Nucleus accumbens (tissue), 56 donors: ENCODE measurements around the gene SLC6A3.

Source experiments
- DNase-seq, 56 donors: peaks; one replicate each; lab custom pipeline; 2025; lab: John Stamatoyannopoulos, UW

SLC6A3 gene

DNA sequence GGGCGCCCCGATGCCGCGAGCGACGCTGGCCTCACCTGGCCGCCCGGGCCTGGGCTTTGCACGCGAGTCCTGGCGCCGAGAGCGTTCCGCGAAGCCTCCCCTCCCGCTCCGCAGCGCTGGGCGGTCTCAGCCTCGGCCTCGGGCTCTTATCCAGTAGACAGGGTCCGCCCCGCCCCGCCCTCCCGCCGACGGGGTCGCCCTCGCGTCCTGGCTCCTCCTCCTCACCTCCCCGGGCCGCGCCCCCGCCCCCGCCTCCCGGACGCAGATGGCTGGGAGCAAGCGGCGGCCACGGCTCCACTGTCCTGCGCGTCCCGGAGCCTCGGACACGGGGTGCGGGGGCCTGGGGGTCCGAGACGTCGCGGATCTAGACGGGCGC lies at the start of gene SLC6A3:
TSS of gene SLC6A3 (minus strand) at position 128 of the 376 bp plus-strand sequence. CDS start 2,243 bp downstream, outside the sequence.
- DNase-seq, result no peak

DNA sequence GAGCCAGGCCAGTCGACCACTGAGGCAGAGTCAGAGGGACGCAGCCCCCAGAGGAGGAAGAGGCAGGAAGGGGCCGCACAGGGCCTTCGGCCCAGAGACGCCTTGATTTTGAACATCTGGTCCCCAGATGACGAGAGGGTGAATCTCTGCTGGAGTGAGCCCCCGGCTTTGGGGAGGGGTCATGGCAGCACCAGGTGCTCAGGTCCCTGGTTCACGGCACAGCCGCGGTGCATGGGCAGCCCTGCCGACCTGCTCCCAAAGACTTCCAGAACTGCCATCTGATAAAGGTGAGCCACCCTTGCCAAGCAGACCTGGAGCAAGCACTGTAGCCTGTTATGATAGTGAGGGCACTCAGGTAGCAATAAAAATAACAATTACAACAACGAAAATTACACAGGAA lies 48.7 kb upstream of the SLC6A3 start:
- DNase-seq, result no peak

DNA sequence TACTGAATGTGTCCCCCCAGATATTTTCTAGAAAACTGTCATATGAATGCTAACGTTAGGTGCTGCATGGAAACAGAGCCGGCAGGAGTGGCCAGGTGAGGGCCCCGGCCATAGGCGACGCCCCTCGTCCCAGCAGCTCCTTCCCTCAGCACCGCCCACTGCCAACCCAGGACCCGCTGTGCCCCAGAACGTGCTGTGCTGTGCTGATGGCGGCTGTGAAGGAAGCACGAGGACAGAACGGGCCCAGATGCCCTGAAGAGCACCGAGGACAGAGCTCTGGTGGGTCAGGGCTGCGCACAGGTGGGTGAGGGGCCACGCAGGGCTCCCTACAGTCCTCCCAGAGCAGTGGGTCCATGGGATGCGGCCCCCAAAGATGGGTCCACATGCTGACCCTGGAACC lies 48.2 kb upstream of the SLC6A3 start:
- DNase-seq, result no peak

DNA sequence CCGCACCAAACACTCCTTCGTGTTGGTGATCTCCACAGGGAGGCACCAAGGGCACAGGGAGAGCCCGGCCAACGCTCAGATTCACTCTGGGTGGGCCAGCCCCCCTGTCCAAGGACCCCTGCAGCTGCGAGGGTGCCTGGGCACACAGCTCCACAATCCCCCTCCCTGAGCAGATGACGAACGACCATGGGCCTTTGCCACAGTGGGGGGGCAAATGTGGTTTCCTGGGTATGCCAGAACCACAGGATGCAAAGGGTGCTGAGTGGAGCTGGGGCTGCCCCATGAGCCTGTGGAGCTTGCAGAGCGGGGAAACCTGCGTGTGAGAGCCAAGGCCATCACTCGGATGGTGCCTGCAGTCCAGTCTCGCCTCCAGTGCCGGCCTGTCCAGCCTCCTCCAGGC lies 47.5 kb upstream of the SLC6A3 start:
- no peak for DNase-seq

DNA sequence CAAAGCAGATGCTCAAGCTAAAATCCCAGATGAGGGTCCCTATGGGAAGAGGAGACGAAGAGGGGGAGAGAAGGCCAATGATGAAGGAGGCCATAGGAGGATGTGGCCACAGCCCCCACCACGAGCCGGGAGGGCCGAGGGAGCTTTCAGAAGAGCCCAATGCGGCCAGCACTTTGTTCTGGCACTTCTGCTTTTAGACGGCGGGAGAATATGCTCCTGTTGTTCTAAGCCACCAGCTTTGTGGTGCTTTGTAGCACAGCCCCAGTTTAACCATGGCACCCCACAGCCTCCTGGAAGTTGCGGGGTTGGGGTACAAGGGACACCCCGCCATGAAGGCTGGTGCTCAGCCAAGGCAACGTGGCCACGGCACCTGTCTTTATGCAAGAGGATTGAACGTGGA lies 45.1 kb upstream of the SLC6A3 start:
- no peak for DNase-seq

DNA sequence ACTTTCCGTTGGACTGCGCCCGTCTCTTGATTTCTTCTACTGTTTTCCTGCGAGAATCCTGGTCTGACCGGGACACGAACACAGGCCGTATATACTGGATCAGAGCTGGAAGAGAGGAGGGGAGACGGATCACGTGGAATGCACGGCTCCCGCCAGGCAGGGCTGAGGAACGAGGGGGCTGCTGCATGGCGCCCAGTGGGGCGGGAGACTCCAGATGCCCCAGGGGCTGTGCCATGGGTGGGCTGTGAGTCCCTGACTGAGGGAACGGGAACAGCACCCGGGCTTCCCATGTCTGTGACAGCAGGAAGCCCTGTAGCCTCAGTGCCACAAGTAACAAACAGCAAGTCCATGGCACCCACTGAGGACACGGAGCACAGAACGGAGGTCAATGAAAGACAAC lies 44.5 kb upstream of the SLC6A3 start:
- no peak for DNase-seq

DNA sequence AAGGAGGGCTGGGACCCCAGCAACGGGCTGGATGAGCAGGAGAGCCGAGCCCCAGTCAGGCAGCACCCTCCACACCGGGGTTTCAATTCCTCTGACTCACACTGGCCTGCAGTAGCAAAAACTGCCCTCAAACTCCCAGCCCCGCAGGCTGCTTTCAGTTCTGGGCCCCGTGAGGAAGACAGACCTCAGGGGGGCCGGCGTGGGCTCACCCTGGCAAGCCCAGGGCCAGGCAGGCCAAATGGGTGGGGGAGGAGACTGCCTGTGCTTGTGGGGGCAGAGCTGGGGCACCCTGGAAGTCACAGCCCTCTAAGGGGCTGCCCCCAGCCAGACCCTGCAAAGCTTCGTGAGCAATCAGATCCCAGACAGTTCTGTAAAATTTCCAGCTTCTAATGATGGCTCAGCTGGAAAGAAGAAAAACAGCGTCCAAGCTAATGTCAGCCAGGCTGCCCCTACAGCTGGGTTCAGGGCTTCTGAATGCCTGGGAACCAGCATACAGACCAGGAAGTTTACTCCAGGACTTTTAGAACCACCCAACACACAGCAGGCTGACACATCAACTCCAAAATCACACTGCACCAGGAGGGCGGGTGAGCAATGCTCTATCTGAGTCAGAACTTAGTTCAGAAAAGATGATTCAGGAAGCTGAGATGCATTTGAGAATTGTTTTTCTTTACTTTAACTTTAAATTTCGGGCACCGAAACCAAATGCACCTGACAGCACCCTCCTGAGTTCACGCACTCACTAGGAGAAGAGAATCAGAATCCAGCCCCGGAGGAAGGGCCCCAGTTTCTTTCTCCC lies 43.8 kb upstream of the SLC6A3 start:
- DNase-seq, result peak in 2 of 56 donors; percentile 12 to 26

DNA sequence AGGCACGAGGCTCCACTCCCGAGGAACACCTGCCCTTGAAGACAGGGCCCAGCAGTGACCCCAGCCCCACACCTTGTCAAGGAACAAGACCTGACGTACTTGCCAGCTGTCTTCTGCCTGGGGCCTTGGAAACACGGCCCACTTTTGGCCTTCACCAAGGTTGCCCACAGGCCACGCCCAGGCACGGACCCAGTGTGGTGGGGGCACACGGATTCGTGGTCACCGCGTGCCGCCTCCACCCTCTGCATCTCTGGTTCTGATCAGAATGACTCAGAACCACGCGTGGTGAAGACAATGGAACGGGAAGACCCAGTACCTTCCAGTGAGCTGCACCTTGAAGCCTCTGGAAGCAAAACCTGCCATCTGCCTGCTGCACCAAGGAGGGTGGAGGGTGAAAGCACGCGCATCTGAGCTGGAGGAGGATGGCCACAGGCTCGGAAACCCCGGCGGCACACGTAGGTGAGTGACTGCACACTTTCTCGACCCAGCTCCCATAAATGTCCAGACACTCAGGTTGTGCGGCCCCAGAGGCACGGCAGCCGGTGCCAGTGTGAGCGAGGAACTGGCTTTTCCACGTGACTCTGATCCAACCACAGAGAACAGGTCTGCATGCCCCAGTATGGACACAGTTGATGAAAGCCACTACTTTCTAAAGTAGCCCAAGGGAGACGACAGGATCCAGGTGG lies 42.0 kb upstream of the SLC6A3 start:
- no peak for DNase-seq

DNA sequence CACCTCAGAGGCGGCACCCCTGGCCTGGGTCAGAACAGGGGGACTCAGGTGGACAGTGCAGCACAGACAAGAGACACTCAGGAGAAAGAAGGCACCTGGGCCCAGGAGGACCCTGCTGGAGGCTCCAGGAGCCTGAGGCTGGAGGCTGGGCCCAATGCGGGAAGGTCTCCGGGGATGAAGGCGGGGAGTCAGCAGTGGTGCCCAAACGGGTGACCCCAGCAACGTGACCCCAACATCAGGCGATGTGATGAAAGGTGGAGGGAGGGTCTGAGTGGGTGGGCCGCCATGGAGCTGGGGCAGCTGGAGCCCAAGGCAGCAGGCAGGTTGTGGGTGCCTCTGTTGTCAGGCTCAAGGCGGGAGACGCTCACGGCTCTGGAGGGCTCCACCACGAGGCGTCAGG lies 41.0 kb upstream of the SLC6A3 start:
- no peak for DNase-seq

DNA sequence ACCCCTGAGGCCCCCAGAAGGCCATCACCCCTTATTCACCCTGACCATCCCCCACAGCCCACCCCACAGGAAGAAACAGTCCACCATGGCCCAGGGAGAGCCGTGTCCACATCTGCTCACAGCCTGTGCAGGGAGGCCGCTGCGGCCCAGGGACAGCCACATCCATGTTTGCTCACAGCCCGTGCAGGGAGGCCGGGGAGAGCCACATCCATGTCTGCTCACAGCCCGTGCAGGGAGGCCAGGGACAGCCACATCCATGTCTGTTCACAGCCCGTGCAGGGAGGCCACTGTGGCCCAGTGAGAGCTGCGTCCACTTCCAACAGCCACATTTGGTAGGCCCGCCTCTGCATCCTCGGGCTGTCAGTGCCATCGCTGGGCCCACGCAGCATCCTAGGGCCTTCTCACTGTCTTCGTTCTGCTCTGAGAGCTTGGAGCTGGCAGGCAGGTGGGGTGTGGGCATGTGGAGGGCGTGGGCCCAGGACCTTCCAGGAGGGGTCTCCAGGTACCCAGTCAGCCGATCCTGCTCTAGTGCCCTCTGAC lies 40.4 kb upstream of the SLC6A3 start:
- no peak for DNase-seq

DNA sequence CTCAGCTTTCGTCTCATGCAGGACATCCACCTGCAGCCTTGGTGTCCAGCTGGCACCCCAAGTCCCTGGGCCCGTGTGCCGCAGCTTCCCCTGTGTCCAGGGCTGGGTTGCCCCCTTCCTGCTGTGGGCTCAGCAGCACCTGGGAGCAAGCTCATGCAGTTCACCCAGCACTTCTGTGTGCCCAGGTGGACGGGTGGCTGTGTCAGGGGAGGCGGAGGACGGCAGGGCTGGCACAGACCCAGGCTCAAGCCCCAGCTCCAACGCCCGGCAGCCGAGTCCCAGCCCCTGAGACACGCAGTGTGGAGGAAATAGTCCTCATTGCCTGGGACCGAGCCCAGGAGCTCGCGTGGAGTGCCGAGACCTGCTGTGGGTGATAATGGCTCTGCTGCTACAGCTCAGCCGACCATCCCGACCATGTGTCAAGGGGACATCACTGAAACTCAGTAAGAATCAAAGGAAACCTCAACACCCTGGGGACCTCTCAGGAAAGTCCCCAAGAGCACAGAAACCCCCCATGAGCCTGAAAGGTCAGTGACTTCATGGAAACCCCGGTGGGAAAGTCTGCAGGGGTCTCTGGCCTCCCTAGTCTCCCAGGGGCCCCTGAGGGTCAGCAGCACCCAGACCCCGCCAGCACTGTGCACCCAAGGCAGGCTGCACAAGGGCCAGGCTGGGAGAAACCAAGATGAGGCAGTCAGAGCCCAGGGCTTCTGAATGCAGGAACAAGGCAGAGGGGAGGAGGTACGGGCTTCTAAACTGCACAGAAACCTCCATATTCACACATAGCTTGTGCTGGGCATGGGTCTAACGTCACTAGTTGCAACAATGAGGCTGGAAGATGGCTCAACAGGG lies 39.7 kb upstream of the SLC6A3 start:
- DNase-seq, result no peak

DNA sequence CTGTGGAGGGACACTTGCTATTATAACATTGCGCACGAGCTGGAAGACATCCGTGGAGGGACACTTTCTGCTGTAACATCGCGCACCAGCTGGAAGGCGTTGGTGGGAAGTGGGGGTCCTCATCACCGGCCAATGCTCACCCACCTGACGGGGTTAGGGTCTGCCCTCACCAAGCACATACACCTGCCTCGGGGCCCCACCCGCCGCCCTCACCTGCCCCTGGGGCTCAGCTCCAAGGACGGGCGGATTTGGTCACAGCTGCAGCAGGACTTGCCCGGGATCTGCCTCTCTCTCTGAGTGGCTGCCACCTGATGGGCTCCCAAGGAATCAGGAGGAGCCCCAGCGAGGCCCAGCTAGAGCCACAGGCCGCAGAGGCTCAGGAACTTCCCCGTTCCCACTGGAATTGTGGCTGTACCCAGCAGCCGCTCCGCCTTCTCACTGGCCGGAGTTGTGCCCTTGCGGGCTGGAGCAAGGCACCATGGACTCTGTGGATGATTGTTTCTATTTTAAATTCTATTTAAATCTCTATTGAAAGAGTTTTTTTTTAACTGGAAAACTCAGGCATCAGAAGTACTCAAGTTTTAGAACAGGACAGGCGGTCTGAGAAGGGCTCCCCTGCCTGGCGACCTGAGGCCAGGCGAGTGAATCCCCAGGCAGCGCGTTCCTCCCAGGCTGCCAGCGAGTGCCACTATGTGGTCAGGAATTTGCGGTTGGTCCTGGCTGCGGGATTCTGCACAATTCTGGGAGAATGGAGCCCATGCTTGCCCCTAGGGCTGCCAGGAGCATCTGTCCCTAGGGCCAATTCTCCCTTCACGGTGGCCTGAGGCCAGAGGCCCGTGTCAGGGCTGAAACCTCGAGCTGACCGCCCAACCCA lies 38.9 kb upstream of the SLC6A3 start:
- no peak for DNase-seq

DNA sequence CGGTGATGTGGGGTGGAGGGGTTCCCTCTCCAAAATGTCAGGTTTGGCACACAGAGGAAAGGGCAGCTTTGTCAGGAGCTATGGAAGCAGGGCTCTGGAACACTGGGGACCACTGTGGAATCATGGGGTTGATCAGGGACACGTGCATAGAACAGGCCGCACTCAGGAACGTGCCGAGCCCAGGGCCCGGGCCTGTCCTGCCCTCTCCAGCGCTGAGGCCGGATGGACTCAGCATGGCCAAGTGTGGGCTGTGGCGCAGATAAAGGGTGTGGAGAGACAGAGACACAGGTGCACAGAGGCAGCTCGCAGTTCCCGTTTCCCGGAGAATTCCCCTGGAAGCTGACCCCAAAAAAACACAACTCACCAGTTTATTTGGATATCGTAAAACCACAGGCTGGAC lies 37.8 kb upstream of the SLC6A3 start:
- DNase-seq, result no peak

DNA sequence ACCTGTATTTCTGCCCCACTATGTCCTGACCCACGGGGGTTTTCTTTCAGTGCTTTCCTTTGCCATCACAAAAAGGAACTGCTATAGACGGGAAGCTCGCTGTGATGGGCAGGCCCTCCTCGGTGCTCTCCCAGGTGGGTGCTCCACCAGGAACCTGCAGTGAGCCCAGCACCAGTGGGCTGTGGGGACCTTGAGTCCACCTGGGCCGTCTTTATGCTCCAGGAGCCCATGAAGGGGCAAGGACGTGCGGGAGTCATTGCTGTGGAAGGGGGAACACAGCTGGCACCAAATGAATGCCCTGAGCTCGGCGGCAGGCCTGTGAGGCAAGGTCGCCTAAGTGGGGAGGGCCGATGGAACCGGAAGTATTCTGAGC lies 36.7 kb upstream of the SLC6A3 start:
- DNase-seq, result no peak

DNA sequence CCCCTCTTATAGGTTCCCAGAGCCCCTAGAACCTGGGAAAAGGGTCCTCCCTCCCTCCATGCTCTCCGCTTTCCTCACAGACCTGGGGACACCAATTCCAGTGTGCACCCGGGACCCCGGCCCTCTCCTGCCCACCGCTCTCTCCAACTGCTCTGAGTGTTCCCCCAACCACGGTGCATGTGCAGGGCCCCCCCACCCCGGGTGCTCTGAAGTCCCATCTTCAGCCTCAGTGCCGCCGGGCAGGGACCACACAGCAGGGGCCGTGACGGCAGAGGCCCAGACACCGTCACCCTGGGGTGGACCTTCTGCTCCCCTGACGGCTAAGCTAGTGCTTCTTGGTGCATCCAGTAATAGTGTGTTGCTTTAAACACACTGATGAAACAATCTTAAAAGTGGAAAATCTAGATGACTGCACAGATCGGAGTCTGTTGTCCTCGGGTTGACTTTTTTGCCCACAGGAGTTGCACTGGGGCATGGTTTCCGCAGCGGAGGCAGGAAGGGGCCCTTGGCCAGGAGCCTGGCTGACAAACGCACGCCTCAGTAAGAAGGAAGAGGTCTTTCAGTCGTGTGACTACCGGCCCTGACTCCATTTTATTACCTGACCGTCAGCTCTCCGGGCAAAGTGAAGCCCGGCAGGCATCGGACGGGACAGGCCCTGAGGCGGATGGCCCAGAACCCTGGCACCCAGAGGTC lies 36.2 kb upstream of the SLC6A3 start:
- DNase-seq, result no peak

DNA sequence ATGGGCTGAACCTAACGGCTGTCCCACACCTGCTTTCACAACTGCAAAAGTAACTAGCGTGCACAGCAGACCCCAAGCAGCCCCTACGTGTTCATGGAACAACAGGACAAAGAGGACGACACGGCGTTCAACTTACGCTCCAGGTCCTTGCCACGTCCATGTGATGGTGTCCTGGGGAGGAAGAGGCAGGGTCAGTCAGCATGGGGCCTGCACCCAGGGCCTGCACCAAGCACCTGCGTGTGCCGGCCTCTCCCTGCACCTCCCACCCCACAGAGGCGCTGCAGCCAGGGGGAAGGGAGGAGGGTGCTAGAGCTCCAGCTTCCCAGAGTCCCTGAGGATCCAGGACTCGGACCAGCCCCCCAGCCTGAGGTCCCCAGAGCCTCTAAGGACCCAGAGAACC lies 35.6 kb upstream of the SLC6A3 start:
- no peak for DNase-seq

DNA sequence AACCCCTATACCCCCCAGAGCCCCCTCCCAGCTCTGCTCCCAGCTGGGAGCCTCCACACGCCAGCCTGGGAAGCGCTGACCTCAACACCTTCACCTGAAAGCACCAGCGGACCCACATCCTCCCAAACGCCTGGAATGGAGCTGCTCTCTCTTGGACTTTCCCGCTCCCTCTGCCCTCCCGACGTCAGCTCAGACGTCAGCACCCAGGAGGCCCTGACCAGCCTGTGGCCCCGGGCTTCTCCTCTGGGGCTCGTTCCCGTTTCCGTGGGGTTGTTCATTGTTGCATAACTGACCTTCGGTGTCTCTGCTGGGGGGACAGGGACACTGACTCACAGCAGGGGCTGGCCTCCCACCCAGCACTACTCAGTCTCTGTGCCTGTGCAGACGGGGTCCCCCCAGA lies 35.0 kb upstream of the SLC6A3 start:
- peak in 17 of 56 donors; percentile 8 to 52 (median 24) for DNase-seq

DNA sequence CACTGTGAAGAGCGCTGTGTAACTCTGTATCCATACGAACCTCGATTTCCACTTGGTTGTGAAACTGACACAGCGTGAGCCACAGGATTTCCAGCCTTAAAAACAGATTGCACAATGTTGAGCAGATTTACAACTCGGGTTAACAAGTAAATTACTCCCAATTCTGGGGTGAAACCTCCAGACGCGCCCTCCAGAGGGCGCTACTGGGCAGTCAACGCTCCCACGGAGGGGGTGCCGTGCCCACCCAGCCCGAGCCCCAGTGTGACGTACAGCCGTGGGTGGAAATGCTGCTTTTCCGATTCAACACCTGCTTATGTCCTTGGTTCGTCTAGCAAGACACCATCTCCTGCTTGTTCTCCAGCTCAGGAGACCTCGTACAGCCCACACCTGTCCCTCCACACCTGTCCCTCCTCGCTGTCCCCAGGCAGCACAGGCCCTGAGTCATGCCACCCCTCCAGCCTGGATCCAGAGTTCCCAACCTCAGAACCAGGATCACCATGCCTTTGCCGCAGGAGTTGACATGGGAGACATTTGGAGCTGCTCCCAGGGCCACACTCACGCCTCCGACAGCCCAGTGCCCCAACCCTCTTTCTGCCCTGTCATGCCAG lies 34.4 kb upstream of the SLC6A3 start:
- DNase-seq, result peak in 6 of 56 donors; percentile 16 to 60 (median 32)

DNA sequence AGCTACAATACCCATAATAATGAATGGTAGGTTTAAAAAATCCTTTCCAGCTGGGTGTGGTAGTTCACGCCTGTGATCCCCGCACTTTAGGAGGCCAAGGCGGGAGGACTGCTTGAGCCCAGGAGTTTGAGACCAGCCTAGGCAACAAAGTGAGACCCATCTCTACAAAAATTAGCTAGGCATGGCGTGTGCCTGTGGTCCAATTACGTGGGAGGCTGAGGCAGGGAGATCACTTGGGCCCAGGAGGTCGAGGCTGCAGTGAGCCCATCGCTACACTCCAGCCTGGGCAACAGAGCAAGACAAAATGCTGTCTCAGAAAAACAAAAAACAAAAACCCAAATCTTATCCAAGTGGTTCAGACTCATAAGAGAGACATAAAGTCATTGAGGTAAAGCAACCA lies 33.8 kb upstream of the SLC6A3 start:
- DNase-seq, result no peak
